NCI-H1417 (cell line): Measurements from ENCODE around the gene REEP1.
"Not testable (repeated sequence)": the region's sequence is repeated elsewhere in the genome, so short reads cannot be mapped to it uniquely, and the experiment has no call there.

Source experiments
- DNase-seq, 3 experiments: peaks; one replicate each; lab custom pipeline; 2025; lab: John Stamatoyannopoulos, UW

The REEP1 gene

DNA sequence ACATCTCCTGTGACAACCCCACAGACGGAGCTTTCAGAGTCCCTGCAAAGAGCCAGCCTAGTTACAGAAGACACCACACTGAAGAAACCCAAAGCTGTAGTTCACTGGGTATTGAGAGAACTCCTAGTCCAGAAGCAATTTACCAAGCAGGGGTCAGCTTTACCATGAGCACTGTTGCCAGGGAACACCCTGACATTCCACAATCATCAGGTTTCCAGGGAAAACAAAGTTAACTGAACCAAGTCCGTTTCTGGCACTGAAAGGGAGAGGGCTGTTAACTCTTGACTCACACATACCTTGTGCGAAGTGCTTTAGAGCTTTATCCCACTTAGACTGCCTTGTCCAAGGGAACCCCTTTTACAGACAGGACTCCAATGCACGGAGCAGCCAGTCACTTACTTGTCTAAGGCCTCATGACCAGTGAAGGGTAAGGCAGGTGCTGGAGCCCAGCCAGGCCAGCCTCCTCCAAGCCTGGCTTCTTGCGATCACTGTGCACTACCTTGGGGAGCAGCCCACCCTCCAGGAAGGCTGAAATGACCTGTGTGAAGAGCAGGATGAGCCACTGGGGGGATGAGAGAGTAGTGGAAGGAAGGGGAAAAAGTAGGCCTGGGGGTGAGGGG is 53.9 kb downstream of the REEP1 start:
- DNase-seq = no peak

DNA sequence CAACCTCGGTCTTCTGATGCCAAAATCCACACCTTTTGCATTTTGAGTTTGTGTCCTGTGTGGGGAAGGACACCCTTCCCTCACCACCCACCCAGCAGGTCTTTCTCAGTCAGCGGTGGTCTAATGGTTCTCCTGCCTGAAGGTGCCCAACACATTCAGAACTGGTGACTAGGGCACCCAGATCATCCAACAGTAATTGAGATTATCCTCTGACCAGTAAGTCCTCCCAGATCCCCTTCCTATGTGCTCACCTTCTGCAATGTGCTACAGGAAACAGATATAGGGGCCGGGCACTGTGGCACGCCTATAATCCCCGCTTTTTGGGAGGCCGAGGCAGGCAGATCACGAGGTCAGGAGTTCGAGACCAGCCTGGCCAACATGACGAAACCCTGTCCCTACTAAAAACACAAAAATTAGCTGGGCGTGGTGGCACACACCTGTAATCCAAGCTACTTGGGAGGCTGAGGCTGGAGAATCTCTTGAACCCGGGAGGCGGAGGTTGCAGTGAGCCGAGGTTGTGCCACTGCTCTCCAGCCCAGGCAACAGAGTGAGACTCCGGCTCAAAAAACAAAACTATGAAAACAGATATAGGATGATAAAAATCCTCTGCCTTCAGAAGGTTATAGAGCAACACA is 56.2 kb downstream of the REEP1 start:
- DNase-seq = no peak

DNA sequence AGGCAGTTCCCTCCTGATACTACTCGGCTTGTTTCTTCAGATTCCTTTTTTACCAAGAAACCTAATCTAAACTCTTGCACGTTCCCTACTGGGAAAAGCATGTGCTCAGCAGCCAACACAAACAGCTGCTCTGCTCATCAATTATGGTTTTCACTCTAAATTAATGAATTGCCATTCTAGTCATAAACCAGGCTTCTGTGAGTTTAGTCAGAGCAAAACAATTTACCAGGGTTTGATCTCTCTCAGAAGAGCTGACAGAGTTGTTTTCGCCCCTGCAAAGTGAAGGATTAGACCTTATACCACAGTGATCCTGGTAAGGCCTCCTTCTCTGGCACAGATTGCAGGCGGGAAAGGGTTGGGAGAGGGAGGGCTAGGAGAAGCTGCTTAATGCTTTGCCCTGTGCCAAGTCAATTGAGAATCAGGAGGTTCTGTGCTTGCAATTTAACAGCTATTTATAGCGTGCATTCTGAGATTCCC is 57.2 kb downstream of the REEP1 start:
- no peak for DNase-seq

DNA sequence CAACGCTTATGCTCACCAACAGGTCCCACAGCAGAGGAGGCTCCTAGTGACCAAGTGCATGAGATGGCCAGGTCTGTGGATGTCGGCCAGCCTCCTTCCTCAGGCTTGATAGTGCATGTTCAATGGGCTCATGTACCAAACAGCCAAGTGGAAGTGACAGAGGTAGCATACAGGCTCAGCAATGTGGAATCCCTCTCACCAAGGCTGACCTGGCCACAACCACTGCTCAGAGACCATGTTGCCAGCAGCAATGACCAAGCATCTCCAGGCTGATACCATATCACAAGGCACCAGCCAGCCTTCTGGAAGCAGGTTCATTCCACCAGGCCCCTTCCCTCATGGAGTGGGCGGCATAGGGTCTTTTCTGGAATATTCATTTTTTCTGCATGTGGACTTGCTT is 61.5 kb downstream of the REEP1 start:
- DNase-seq = no peak

DNA sequence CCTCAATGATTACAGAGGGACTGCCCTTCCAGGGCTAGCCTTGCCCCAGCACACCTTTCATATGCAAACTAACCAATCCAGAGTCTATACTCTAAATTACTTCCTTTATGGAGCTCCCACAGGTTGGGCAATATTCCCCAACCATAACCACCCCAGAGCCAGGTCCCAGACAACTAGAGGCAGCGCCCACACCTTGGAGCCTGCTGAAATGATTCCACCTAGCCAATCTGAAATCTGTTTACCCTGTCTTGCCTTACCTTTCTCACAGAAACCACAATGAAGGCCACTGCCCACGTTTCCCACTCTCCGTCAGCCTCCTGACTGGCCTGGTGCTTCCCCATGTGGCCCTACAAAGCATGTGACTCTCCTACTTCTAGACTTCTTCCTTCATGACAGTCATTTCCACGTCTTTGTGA is 62.0 kb downstream of the REEP1 start:
- no peak for DNase-seq

DNA sequence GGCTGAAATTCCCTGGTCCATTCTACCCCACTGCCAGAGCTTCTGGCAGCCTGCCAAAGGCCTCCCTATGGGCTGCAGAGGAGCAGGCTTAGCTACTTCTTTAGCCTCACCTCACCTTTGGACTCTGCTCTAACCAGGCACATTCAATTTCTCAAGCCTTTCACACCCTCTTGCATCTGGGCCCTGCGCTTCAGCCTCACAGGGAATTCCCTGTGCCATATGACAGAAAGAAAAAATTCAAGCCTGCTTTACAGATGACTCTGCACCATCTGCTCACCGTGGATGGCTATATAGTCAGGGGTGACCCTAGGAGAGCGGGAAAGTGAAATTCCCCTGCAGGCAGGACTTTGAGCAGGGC is 62.5 kb downstream of the REEP1 start:
- DNase-seq = peak in 2 of 3 experiments; percentile 2 to 3

DNA sequence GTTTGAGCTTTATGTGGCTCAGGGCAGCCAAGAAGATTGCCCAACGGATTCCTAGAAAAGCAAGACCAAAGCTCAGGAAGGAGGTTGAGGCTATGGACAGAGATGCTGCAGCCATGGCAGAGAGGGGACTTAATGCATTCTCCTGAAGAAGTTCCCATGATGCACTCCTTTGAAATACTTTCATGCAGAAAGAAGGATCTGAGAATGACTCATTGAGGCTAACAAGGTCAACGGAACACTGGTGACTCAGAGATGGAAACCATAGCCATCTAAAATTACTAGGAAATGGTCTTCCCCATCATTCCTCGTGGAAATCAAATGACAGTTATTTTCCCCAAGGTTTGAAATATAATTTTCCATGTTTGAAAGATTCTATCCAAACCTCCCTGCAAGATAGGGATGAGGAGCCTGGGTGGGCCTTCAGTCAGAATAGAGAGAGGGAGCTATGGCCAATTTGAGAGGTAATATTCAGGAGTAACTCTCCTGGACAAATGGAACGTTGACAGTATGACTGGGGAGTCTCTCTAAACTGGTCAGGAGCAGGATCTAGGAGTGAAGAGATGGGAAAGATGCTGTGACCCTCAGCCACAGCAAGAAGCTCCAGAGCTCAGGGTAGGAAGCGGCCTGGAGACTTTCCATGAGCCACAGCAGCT is 63.0 kb downstream of the REEP1 start:
- no peak for DNase-seq

DNA sequence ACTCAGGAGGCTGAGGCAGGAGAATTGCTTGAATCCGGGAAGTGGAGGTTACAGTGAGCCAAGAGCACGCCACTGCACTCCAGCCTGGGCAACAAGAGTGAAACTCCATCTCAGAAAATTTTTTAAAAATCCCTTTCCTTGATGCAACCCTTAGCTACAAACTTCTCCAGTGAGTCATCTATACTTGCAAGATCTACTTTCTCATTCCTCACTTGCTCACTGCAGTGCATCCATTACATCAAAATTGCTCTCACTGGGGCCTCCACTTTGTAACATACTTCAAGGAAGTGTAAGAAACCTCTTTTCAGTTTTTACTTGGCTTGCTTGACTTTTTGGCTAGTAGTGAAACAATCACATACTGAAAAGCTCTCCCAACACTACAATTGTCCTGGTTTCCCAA is 65.3 kb downstream of the REEP1 start:
- DNase-seq = no peak

DNA sequence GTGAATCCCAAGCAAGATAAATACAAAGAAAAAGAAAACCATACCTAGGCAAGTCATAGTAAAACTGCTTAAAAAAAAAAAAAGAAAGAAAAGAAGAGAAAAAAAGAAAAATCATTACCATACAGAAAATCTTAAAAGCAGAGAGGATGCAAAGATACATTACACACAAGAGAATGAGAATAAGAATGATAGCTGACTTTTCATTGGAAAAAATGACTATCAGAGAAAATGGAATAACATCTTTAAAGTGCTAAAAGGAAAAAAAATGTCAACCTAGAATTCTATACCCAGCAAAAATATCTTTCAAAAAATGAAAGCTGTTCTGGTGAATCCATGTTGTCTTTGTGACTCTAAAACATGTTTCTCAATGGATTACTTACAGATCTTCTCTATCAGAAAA is 66.2 kb downstream of the REEP1 start:
- DNase-seq = no peak

DNA sequence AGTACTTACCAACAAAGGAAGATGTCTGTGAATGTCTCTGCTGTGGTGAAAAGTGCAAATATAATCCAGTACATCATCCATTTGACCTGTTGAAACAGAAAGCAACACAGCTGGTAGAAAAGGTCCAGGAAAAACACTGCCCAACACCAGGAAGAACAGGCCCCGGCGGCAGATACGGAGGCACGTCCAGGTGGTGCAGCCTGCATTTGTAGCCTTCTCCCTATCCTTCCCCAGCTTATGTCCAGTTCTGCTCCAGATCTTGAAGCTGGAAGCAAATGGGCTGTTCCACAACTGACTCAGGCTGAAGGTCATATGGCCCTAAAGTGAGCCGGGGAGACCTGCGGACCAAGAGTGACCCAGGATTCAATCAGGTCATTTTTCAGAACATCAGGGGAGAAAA is 73.5 kb downstream of the REEP1 start:
- no peak for DNase-seq

DNA sequence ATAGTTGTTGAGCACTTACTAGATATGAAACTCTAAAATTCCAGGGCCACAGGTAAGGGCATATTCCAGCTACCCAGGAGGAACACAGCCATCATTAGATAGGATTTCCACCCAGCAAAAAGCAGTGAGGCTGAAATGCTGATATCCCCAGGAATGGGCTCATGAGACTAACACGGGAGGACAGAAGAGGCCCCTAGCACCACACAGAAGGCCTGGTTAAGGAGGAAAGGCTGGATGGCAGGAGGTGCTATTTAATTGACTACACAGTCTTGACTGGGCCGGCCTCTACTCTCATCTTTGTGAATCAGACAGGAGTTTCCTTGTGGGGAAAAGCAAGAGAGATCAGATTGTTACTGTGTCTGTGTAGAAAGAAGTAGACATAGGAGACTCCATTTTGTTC is 76.4 kb downstream of the REEP1 start:
- DNase-seq = no peak

DNA sequence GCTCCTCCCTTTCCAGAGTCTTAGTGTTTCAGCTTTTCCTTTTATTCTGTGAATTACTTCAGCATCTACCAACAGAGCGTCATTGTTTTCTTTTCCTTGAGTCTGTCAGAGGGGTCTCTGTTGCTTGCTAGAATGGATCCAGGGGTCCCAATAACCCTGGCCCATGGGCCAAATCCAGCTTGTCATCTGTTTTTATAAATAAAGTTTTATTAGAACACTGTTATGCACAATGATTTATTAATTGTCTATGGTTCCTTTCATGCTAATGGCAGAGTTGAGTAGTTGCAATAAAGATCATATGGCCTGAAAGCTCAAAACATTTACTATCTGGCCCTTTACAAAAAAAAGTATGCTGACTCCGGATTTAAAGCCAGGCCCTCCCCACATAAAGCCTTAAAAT is 79.3 kb downstream of the REEP1 start:
- DNase-seq = no peak

DNA sequence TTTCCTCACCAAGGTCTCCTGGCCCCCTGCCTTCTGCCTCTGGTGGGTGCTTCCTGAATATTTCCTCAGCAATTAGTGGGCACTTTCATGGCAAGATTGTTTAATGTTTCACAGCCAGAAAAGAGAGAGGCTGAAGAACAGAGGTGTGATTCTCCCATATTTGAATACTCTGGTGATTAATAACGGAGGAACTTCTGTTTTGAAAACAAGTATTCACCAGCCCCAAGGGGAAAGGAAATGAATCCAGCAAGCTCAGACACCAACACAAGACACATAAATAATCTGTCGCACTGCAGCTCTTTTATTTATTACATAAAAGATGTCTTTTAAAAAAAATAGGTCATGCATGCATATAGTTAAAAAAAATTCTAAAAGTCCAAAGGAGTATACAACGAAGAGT is 80.4 kb downstream of the REEP1 start:
- DNase-seq = no peak

DNA sequence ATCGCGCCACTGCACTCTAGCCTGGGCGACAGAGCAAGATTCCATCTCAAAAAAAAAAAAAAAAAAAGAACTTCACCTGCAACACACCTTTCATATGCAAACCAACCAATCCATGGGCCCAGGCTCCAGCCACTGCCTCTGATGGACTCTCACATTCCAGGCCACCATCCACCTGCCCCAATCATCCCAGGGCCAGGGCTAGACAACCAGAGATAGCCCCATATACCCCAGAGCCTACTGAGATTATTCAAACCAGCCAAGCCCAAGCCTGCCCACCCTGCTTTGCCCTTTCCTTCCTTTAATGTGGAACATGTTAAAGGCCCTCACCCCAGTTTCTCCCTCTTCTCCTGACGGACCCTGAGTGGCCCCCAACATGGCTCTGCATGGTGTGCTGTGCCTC is 81.1 kb downstream of the REEP1 start:
- no peak for DNase-seq

DNA sequence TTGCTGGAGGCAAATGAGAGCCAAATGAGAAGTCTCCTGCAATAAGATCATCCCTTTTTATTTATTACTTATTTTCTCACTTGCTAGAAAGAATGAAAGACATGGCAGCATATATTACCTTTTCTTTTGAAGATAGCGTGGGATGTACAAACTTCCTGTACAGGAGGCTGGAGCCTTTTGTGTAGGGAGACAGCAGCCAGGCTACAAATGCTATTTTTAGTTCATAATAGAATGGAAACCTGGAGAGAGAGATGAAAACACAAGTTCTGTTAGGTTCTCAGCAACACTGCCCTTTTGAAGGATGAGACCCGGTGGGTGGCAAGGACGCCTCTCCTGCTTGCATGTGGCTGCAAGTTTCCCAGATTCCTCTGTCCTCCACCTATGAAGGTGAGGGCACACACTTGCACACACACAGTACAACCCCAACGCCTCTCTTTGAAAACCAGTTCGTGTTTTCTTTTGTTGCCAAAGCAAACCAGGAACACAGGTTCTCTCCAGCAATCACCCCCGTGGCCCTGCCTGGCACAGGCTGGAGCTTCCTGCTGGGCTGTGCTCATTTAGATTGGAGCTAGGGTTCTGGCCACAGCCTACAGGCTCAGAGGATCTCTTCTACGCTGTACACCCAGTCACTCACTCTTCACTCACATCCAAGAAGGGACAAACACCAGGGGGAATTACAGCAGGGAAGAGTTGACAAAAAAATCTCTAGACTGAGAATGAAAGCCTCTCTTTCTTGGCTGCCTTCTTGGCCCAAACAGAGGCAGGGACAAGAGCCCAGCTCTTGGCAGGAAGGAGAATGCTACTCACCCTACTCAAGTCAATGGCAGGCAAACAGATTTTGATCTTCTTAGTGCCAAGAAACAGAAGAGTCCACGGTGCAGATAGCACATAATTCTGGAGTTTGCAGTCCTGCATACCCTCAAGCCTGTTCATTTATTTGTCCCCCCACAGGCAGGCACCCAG is 82.6 kb downstream of the REEP1 start:
- DNase-seq = peak in 2 of 3 experiments; percentile 22 to 30

DNA sequence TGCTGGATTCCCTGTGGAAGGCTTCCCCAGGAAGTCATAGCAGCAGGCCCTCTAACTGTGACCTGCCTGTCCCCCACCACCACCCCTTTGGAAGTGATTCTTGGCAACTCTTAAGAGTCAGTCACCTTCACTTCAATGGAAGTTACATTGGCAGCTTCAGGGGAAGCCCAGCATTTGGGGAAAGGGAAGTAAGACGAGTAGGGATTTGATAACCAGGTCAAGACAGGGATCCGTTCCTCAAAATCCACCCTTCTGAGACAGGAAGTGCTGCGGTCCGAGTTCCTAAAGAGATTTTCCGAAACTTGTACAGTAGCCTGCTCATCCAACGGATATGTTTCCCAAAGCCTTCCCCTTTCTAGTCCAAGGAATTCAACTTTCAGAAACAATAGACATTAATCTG is 84.0 kb downstream of the REEP1 start:
- no peak for DNase-seq

DNA sequence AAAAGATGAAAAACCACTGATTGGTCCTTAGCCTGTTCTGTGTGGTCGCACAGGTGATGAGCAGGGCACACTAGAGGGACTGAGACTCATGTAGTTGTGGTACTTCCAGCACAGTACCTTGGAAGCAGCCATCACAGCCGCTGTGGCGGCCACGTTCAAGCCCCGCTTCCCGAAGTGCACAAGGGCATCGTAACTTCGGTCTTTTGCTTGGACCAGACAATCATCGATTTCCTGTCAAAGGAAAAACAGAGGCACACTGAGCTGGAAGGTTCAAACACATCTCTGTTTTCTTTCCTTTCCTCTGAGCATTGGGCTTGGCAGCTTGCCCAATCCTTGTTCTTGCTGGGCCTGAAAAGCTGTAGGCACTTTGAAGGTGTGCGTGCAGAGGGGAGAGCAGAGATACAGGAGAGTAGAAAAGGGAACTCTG is 85.6 kb downstream of the REEP1 start:
- no peak for DNase-seq

DNA sequence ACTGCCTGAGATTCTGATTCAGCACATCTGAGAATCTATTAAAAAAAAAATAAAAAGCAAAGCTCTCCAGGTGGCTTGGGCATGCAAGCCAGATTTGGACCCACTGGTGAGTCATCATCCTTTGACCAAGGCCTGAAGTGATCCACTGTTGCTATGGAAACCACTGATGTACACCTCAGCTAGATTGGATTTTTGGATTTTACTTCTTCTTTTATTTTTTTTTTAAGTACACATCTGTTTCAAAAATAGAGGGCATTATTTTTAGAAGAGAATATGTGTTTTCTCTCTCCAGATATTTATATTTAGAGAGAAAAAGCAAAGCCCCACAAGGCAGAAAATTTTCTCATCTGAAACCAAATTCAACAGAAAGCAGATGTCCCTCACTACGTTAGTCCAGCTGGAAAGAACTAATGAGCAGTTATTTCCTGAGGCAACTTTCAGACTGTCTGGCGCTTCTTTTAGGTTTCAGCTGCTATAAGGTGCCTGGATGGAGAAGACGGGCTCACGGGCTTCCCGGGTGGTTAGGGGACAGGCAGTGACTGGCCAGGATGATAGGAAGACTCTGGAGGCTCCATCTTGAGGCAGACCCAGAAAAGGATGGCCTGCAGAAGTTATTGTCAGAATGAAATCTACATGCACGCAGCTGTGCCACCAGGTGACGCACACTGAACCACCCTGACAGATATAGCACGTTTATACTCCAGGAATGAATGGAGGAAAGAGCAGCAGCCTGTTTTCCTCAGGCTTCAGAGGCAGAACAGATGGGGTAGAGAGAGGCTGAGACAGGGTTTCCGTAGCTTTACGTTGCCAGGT is 87.6 kb downstream of the REEP1 start:
- peak in 2 of 3 experiments; percentile 71 to 92 for DNase-seq

DNA sequence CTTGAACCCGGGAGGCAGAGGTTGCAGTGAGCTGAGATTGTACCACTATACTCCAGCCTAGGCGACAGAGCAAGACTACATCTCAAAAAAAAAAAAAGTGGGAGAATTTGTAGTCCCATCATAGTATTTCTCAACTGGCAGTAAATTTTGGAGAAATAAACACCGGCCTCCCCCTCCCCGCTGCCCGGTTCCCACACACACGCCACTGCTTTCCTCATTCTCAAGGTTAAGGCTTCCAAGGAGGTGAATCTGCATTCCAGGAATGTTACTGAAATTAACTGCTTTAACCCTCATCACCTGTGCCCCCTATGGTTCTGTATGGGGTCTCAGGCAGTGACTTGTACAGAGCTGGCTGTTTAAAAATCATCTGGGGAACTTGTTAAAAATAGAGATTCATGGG is 88.2 kb downstream of the REEP1 start:
- DNase-seq = no peak

DNA sequence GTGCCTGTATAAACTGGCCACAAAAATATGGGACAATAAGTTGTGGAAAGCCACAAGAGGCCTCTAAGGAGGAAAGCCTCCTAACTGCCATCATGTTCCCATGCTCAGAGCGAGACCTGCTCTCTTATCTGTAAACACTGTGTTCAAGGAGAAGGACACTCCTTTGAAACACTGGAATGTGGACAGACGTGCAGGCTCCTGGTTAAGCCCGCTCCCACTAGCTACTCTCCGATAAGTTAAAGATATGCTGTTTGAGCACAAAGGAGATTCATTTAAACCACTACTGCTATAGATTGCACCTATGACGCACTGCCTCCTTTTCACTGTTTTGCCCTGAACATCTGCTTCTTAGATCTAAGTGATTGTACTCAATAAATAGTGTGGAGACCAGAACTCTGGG is 92.2 kb downstream of the REEP1 start:
- not testable (repeated sequence) for DNase-seq

DNA sequence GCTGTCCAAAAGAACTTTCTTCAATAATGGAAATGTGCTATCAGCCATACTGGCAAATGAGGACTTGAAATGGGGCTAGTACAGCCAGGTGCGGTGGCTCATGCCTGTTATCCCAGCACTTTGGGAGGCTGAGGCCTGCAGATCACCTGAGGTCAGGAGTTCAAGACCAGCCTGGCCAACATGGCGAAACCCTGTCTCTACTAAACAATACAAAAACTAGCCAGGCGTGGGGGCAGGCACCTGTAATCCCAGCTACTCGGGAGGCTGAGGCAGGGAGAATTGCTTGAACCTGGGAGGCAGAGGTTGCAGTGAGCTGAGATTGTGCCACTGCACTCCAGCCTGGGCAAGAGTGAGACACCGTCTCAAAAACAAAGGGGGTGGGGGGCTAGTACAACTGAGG is 92.6 kb downstream of the REEP1 start:
- not testable (repeated sequence) for DNase-seq
